T-helper 22 cell (primary cell): ENCODE data around the gene SWI5.

Experiments used
- DNase-seq: peaks from one replicate; pipeline ENCODE4 v3.0.0-alpha.2; 2020; ENCODE audit warnings: low read depth

SWI5 gene

DNA sequence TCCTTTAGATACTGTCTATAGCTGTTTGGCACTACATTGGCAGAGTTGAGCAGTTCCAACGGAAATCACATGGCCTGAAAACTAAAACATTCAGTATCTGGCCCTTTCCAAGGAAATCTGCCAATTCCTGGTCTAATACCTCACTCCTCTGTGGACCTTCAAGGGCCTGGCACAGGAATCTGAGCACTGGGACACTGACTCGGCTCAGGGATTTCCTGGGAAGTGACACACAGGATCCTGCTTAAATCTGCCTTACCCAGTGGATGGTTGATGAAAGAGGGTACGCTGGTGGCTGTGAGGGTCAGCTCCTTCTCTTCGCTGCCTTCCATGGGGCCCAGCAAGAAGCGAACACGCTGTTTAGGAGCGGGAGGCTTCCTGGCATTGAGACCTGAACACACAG lies 45.3 kb downstream of the SWI5 start:
- DNase-seq, result no peak

GRCh38 chr9:128321879-128322403 lies 45.9 kb downstream of the SWI5 start:
- no peak for DNase-seq

- DNase-seq, result peak; percentile 89
These were observed 46.5 kb downstream of the SWI5 start, which contains the start of the genes COQ4 and TRUB2 for GRCh38 chr9:128322404-128323211. COQ4 (plus strand) TSS chr9:128322839; CDS start chr9:128322859, 20 bp downstream. TRUB2 (minus strand) TSS chr9:128322447; CDS start chr9:128322408, 39 bp downstream.

DNA sequence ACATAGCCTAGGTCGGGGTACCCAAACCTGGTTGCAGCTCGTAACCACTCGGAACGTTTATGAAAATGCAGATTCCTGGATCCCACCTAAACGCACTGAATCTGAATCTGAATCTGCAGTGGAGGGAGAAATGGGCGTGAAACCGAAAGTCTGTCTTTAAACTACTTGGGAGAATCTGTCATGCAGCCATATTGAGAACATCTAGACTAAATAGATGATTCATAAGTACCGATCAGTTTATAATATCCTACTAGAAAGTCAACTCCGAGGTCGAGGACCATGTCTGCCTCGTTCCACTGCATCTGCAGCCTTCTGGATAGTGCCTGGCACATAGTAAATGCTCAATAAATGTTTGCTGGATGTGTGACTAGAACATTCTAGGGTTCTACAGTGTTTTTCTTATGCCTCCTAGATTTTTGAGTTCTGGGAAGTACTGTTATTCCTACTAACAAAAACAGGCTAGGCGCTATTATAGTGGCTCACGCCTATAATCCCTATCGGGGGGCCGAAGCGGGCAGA lies 47.2 kb downstream of the SWI5 start:
- DNase-seq, result no peak

- DNase-seq, result no peak
These were observed 47.7 kb downstream of the SWI5 start for GRCh38 chr9:128323791-128324190.

GRCh38 chr9:128324401-128324800 lies 48.3 kb downstream of the SWI5 start:
- no peak for DNase-seq

DNA sequence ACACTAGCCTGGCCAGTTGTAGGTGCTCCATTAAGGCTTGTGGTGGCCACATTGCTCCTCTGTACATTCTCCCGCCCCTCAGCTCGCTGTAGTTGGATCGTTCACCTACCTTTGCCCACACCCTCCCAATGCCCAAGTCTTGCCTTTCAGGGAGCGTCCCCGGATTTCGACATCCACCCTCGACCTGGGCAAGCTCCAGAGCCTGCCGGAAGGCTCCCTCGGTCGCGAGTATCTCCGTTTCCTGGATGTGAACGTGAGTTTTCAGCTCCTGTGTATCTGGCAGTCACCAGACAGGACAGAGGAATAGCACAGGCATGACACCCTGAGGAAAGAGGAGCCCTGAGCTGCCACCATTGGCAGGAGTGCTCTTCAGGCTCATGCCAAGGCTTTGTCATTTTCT lies 49.6 kb downstream of the SWI5 start:
- no peak for DNase-seq

DNA sequence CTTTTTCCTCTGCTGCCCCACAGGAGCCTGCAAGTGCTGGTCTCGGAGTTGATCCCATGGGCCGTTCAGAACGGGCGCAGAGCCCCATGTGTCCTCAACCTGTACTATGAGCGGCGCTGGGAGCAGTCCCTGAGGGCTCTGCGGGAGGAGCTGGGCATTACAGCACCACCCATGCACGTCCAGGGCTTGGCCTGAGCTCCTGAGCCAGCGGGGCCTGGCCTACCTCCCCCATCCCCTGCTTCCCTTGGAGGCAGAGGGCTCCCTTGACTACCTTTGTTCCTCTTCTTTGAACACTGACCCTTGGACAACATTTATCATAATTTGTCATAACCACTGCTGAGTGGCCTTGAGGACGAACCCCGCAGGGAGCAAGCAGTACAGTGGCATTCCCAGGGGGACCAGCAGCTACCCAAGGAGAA lies 57.4 kb downstream of the SWI5 start:
- DNase-seq, result no peak

DNA sequence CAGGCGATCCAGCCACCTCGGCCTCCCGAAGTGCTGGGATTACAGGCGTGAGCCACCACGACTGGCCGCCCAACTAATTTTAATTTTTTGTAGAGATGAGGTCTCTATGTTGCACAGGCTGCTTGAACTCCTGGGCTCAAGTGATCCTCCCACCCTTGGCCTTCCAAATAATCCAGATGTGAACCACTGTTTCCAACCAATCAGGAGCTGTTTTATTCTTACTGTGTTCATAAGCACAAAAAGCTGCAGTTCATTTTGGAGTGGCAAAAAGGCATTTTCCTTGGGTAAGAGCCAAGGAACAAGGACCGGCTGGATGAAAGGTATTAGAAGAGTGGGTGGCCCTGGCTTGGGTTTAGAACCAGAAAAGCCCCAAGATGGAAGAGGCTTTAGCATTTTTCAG lies 59.1 kb downstream of the SWI5 start:
- DNase-seq, result no peak

DNA sequence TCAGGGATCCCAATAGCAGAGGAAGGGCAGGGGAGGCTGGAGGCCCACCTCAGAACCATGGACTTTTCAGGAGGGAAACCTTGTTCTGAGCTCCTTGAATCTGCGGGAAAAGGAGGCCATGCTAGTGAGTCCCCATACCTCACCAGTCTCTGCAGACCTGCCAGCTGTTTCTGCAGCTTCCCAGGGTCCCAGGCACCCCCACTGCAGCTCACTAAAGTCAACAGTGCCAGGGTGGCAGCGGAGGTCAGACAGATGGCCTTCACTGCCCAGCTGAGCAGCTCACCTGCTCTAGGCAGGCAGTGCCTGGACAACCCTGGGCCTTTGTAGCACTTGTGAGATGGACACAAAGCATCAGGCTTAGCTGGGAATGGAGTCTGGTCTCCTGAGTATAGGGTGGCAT lies 59.8 kb downstream of the SWI5 start:
- no peak for DNase-seq

DNA sequence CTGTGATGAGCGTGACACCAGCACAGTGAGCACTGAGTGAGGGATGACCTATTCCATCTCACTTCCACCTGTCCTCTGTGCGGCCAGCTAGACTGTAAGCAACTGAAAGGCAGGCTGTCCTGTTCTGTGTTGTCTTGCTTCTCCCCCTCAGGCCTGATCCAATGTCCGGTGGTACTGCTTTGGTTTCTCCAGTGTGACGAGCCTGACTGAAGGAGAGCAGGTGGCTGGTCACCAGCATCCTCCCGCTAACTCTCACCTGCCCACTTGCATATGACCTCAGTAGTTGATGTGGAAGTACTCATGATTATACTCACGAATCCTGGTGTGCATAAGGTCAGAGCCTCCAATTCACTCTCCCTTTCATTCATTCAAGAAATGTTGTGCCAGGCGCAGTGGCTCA lies 61.9 kb downstream of the SWI5 start:
- no peak for DNase-seq
